Thoracic aorta (tissue), 2 donors: ENCODE measurements around the gene SMIM24. TPM values are rescaled to one million over a fixed set of nuclear protein-coding genes. Genes with fewer than 3 reads are reported as not detected.
A peak's percentile ranks its signal among the peaks of the same experiment; 100 is the strongest.

Experiments
- ATAC-seq: fragments of 150-250 bp; one replicate; pipeline ENCODE4 v1.8.0; 2017; ENCODE audit warnings: low read depth; ENCODE audit not compliant: insufficient number of reproducible peaks, low FRiP score
- DNase-seq: peaks from one replicate; pipeline ENCODE4 v3.0.0-alpha.2; 2020; ENCODE audit warnings: low spot score
- H3K27ac ChIP-seq, 2 donors: fragments of 200-600 bp; sonication (generic); 1 replicate in 1 of 2; 2 replicates in 1 of 2; pipeline ENCODE4 v1.5.1; 2016; ENCODE audit warnings: mild to moderate bottlenecking in 2 of 2, moderate library complexity in 2 of 2
- H3K27me3 ChIP-seq: fragments of 200-600 bp; sonication (generic); replicated peaks from 2 replicates; pipeline ENCODE4 v1.6.0; 2016; ENCODE audit warnings: mild to moderate bottlenecking; ENCODE audit not compliant: insufficient read depth
- H3K36me3 ChIP-seq: fragments of 200-600 bp; sonication (generic); one replicate; pipeline ENCODE4 v1.5.1; 2016
- H3K4me1 ChIP-seq, 2 donors: fragments of 200-600 bp; sonication (generic); 1 replicate in 1 of 2; 2 replicates in 1 of 2; pipeline versions ENCODE4 v1.5.1 to v1.6.0; 2016; ENCODE audit warnings: low read depth in 2 of 2, mild to moderate bottlenecking in 1 of 2; ENCODE audit not compliant: control insufficient read depth in 1 of 2
- H3K4me3 ChIP-seq: fragments of 200-600 bp; sonication (generic); 2 replicates; pipeline ENCODE4 v1.5.1; 2016; ENCODE audit warnings: mild to moderate bottlenecking
- H3K9me3 ChIP-seq: fragments of 200-600 bp; sonication (generic); 2 replicates; pipeline ENCODE4 v1.5.1; 2016
- CTCF ChIP-seq: fragments of 200-600 bp; sonication (generic); IDR thresholded peaks from one replicate; pipeline ENCODE4 v1.5.1; 2019; ENCODE audit warnings: antibody characterized with exemption
- total RNA-seq, 2 donors: library from RNA; depleted of rRNA; stranded (reverse); fragments of >200 nt; gene quantifications; one replicate each; pipeline versions ENCODE4 v1.1.0 to v1.2.3, GENCODE V29; 2016

The SMIM24 gene
- total RNA-seq, 2 donors from 2014 or later = not detected

- no peak for ATAC-seq
- Histone ChIP-seq H3K4me3 (peak overlapping the region; percentile 91), H3K27ac (peak overlapping the region; percentile 48 to 68), H3K27me3 (no peaks in the 10 kb centered on the region), H3K4me1 (peaks cover 3 to 15% of the 10 kb centered on the region in 2 donors), H3K36me3 (peaks cover 11% of the 10 kb centered on the region), H3K9me3 (no peaks in the 10 kb centered on the region)
- no peak for DNase-seq
- no peak for TF ChIP-seq CTCF
Measured at GRCh38 chr19:3506384-3507340, 26.3 kb upstream of the SMIM24 start.

DNA sequence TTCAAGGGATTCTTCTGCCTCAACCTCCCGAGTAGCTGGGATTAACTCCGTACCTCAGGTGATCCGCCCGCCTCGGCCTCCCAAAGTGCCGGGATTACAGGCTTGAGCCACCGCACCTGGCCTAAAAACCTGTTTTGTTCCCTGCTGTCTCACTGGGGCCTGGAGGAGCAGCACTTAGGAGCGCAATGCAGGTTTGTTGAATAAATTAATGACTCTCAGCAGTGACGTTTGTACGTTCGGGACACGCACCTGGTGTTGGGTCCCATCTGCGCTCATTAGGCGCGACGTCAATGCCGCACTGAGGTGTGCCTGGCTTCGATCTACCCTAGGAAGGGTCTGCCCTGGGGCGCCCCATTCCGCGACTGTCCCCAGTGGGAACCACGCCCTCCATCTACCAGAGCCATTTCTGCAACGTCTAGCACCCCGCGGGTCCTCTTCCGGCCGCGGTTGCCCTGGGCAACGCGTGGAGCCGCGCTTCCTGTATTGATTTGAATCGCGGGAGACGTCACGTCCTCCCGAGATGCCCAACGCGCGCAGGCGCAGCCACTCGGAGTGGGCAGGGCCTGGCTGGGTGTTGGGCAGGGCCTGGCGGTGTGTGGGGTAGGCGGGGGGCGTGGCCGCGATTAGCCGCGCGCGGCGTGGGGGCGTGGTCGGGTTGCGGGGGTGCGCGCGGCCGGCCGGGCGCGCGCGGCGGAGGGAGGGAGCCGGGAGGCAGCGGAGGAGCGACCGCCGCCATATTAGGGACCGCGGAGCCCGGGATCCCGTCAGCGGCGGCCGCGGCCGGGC lies 25.5 kb upstream of the SMIM24 start, which contains the start of gene FZR1:
Gene FZR1, plus strand, starts transcription at position 714 of the 786 bp plus-strand sequence. CDS start 16,679 bp downstream, outside the sequence.
- peak; percentile 97 for DNase-seq
- peaks cover 11% of the 10 kb centered on the region for H3K36me3 ChIP-seq
- no peak for TF ChIP-seq CTCF

GRCh38 chr19:3504735-3505134 lies 24.4 kb upstream of the SMIM24 start:
- Histone ChIP-seq H3K4me3 (no peak overlapping the region), H3K9me3 (no peaks in the 10 kb centered on the region), H3K4me1 (peaks cover 6 to 19% of the 10 kb centered on the region in 2 donors), H3K27me3 (no peaks in the 10 kb centered on the region), H3K27ac (no peak overlapping the region), H3K36me3 (peaks cover 4% of the 10 kb centered on the region)
- DNase-seq (no peak), ATAC-seq (no peak)
- TF ChIP-seq CTCF = no peak

More for the DNA sequence above, 25.5 kb upstream of the SMIM24 start, which contains the start of gene FZR1:
- H3K9me3 ChIP-seq = no peaks in the 10 kb centered on the region
- ATAC-seq = peak; percentile 84
- peaks cover 3 to 16% of the 10 kb centered on the region in 2 donors for H3K4me1 ChIP-seq
- H3K27me3 ChIP-seq = no peaks in the 10 kb centered on the region
- peak within 1 kb of the TSS; percentile 91 for H3K4me3 ChIP-seq
- peak within 1 kb of the TSS; percentile 59 to 68 for H3K27ac ChIP-seq

- Histone ChIP-seq H3K4me3 (no peak overlapping the region), H3K9me3 (no peaks in the 10 kb centered on the region), H3K27me3 (no peaks in the 10 kb centered on the region), H3K27ac (no peak overlapping the region), H3K36me3 (no peaks in the 10 kb centered on the region), H3K4me1 (peaks cover 13 to 26% of the 10 kb centered on the region in 2 donors)
- ATAC-seq (no peak), DNase-seq (no peak)
- no peak for TF ChIP-seq CTCF
Measured at GRCh38 chr19:3503036-3503572, 22.8 kb upstream of the SMIM24 start.
